ACC112 (cell line): ENCODE data around the gene KRTAP10-7.
"Not testable (repeated sequence)": the region's sequence is repeated elsewhere in the genome, so short reads cannot be mapped to it uniquely, and the experiment has no call there.

Experiments used
- H2AFZ ChIP-seq: fragments of 200-600 bp; sonication (generic); one replicate; pipeline ENCODE4 v1.6.0; 2017; ENCODE audit warnings: antibody characterized with exemption, low read length; ENCODE audit not compliant: unreplicated experiment
- H3K27ac ChIP-seq: fragments of 200-600 bp; sonication (generic); 2 replicates; pipeline ENCODE4 v1.5.1; 2014; ENCODE audit warnings: low read depth, mild to moderate bottlenecking, antibody characterized with exemption, low read length, moderate library complexity
- H3K27me3 ChIP-seq: fragments of 200-600 bp; sonication (generic); 2 replicates; pipeline ENCODE4 v1.6.1; 2014; ENCODE audit warnings: mild to moderate bottlenecking, antibody characterized with exemption, low read length, moderate library complexity, mixed read lengths; ENCODE audit not compliant: insufficient read depth
- H3K36me3 ChIP-seq: fragments of 200-600 bp; sonication (generic); 2 replicates; pipeline ENCODE4 v1.6.1; 2016; ENCODE audit warnings: mild to moderate bottlenecking, antibody characterized with exemption, low read length, moderate library complexity, mixed read lengths; ENCODE audit not compliant: insufficient read depth
- H3K4me1 ChIP-seq: fragments of 200-600 bp; sonication (generic); one replicate; pipeline ENCODE4 v1.6.1; 2016; ENCODE audit warnings: low read length, mixed read lengths; ENCODE audit not compliant: insufficient read depth, unreplicated experiment, control insufficient read depth
- H3K4me3 ChIP-seq: fragments of 200-600 bp; sonication (generic); 2 replicates; pipeline ENCODE4 v1.5.1; 2014; ENCODE audit warnings: mild to moderate bottlenecking, low read depth, low read length
- H3K79me2 ChIP-seq: fragments of 200-600 bp; sonication (generic); one replicate; pipeline ENCODE4 v1.6.0; 2016; ENCODE audit warnings: low read length; ENCODE audit not compliant: control insufficient read depth, unreplicated experiment, insufficient read depth

KRTAP10-7 gene

GRCh38 chr21:44626262-44626661, 25.9 kb downstream of the KRTAP10-7 start:
- no peaks in the 10 kb centered on the region for H3K36me3 ChIP-seq
- no peaks in the 10 kb centered on the region for H3K27me3 ChIP-seq
- H3K4me3 ChIP-seq: no peak overlapping the region
- no peaks in the 10 kb centered on the region for H3K79me2 ChIP-seq
- no peak overlapping the region for H2AFZ ChIP-seq
- no peak overlapping the region for H3K27ac ChIP-seq
- H3K4me1 ChIP-seq: no peaks in the 10 kb centered on the region

- no peaks in the 10 kb centered on the region for H3K79me2 ChIP-seq
- H2AFZ ChIP-seq: no peak within 1 kb of the TSS
- no peak within 1 kb of the TSS for H3K27ac ChIP-seq
- no peaks in the 10 kb centered on the region for H3K4me1 ChIP-seq
- no peaks in the 10 kb centered on the region for H3K36me3 ChIP-seq
- no peaks in the 10 kb centered on the region for H3K27me3 ChIP-seq
- H3K4me3 ChIP-seq: no peak within 1 kb of the TSS
Observed at GRCh38 chr21:44626673-44627143, 26.3 kb downstream of the KRTAP10-7 start, which contains the start of gene KRTAP10-9. TSS of gene KRTAP10-9 (plus strand) at chr21:44627093. CDS start at chr21:44627172, 79 bp downstream.

GRCh38 chr21:44627181-44627822, 26.9 kb downstream of the KRTAP10-7 start:
- H3K4me1 ChIP-seq, H3K36me3 ChIP-seq, H3K79me2 ChIP-seq, H2AFZ ChIP-seq, H3K27ac ChIP-seq, H3K4me3 ChIP-seq, H3K27me3 ChIP-seq: not testable (repeated sequence)

- H3K27me3 ChIP-seq, H3K27ac ChIP-seq: not testable (repeated sequence)
Observed at GRCh38 chr21:44627831-44628233, 27.4 kb downstream of the KRTAP10-7 start.

GRCh38 chr21:44628707-44629391, 28.5 kb downstream of the KRTAP10-7 start:
- Histone ChIP-seq H2AFZ (no peak overlapping the region), H3K27me3 (no peaks in the 10 kb centered on the region), H3K27ac (no peak overlapping the region), H3K4me3 (no peak overlapping the region), H3K79me2 (no peaks in the 10 kb centered on the region), H3K4me1 (no peaks in the 10 kb centered on the region), H3K36me3 (no peaks in the 10 kb centered on the region)

More at GRCh38 chr21:44627831-44628233, 27.4 kb downstream of the KRTAP10-7 start:
- H3K79me2 ChIP-seq, H3K4me3 ChIP-seq, H3K4me1 ChIP-seq, H2AFZ ChIP-seq, H3K36me3 ChIP-seq: not testable (repeated sequence)

- no peak overlapping the region for H3K27ac ChIP-seq
- no peak overlapping the region for H2AFZ ChIP-seq
- H3K27me3 ChIP-seq: no peaks in the 10 kb centered on the region
- H3K4me1 ChIP-seq: no peaks in the 10 kb centered on the region
- H3K79me2 ChIP-seq: no peaks in the 10 kb centered on the region
- H3K4me3 ChIP-seq: no peak overlapping the region
- no peaks in the 10 kb centered on the region for H3K36me3 ChIP-seq
Observed at GRCh38 chr21:44630440-44630839, 30.0 kb downstream of the KRTAP10-7 start.

GRCh38 chr21:44632067-44632466, 31.7 kb downstream of the KRTAP10-7 start:
- H3K4me1 ChIP-seq: no peaks in the 10 kb centered on the region
- no peaks in the 10 kb centered on the region for H3K27me3 ChIP-seq
- no peak overlapping the region for H2AFZ ChIP-seq
- H3K79me2 ChIP-seq: no peaks in the 10 kb centered on the region
- H3K4me3 ChIP-seq: no peak overlapping the region
- no peaks in the 10 kb centered on the region for H3K36me3 ChIP-seq
- H3K27ac ChIP-seq: no peak overlapping the region

GRCh38 chr21:44636209-44637017, 36.0 kb downstream of the KRTAP10-7 start:
- Histone ChIP-seq H3K4me1 (no peaks in the 10 kb centered on the region), H2AFZ (no peak overlapping the region), H3K4me3 (no peak overlapping the region), H3K27ac (no peak overlapping the region), H3K79me2 (no peaks in the 10 kb centered on the region), H3K27me3 (no peaks in the 10 kb centered on the region), H3K36me3 (no peaks in the 10 kb centered on the region)

- Histone ChIP-seq H3K4me1 (no peaks in the 10 kb centered on the region), H3K27me3 (no peaks in the 10 kb centered on the region), H3K4me3 (no peak within 1 kb of the TSS), H3K36me3 (no peaks in the 10 kb centered on the region), H2AFZ (no peak within 1 kb of the TSS), H3K79me2 (no peaks in the 10 kb centered on the region), H3K27ac (no peak within 1 kb of the TSS)
Observed at GRCh38 chr21:44637018-44637850, 36.8 kb downstream of the KRTAP10-7 start, which contains the start of gene KRTAP10-10. TSS of gene KRTAP10-10 (plus strand) at chr21:44637356. CDS start at chr21:44637418, 62 bp downstream.

- H2AFZ ChIP-seq, H3K4me1 ChIP-seq, H3K27me3 ChIP-seq, H3K4me3 ChIP-seq, H3K36me3 ChIP-seq, H3K27ac ChIP-seq, H3K79me2 ChIP-seq: not testable (repeated sequence)
Observed at GRCh38 chr21:44637851-44638348, 37.5 kb downstream of the KRTAP10-7 start.
